IMR-90 (cell line): ENCODE data around the gene HUNK. TPM values are rescaled to one million over a fixed set of nuclear protein-coding genes. Genes with fewer than 3 reads are reported as not detected.

Experiments
- ATAC-seq: fragments of 200-7000 bp; cut with Tn5 transposase; 2 replicates; pipeline ENCODE4 v1.9.1; 2020; ENCODE audit warnings: low read depth, mild to moderate bottlenecking, moderate library complexity
- BruUV-seq: library from RNA; stranded (reverse); fragments of 400-500 nt; replicated peaks from 2 replicates; lab custom pipeline; 2021; lab: Mats Ljungman, UMichigan
- CTCF ChIA-PET: fragments of 300-600 bp; formaldehyde crosslinking; extraction: SDS; loops from one replicate; lab custom pipeline; 2021; ENCODE audit warnings: antibody characterized with exemption; lab: Yijun Ruan, JAX
- POLR2A ChIA-PET: fragments of 300-600 bp; sonication (Branson Sonifier 250); formaldehyde crosslinking; loops from one replicate; lab custom pipeline; 2022; ENCODE audit warnings: antibody characterized with exemption; ENCODE audit not compliant: unreplicated experiment; lab: Charles Lee
- DNase-seq: peaks from one replicate; pipeline ENCODE4 v3.0.0; 2013
- H2AFZ ChIP-seq: replicated peaks from 2 replicates; pipeline ENCODE3; 2013; ENCODE audit warnings: low read length, mild to moderate bottlenecking; ENCODE audit not compliant: poor library complexity
- H2AK5ac ChIP-seq: 2 replicates; pipeline ENCODE4 v1.6.1; 2013; ENCODE audit warnings: low read depth, low read length, inconsistent platforms
- H2AK9ac ChIP-seq: replicated peaks from 2 replicates; pipeline ENCODE3; 2013; ENCODE audit warnings: mild to moderate bottlenecking, low read depth, low read length, moderate library complexity; ENCODE audit not compliant: poor library complexity
- H2BK120ac ChIP-seq: 2 replicates; pipeline ENCODE4 v1.6.1; 2013; ENCODE audit warnings: low read depth, low read length, inconsistent platforms
- H2BK15ac ChIP-seq: 3 replicates; pipeline ENCODE4 v1.6.1; 2013; ENCODE audit warnings: low read depth, low read length, inconsistent platforms
- H2BK20ac ChIP-seq: 2 replicates; pipeline ENCODE4 v1.6.1; 2013; ENCODE audit warnings: low read depth, mild to moderate bottlenecking, inconsistent platforms, low read length, moderate library complexity
- H2BK5ac ChIP-seq: 2 replicates; pipeline ENCODE4 v1.6.1; 2013; ENCODE audit warnings: mild to moderate bottlenecking, low read depth, low read length, inconsistent platforms; ENCODE audit not compliant: poor library complexity, severe bottlenecking
- H3K14ac ChIP-seq: replicated peaks from 2 replicates; pipeline ENCODE4 v1.6.1; 2013; ENCODE audit warnings: low read depth, low read length, inconsistent platforms
- H3K18ac ChIP-seq: 2 replicates; pipeline ENCODE4 v1.6.1; 2013; ENCODE audit warnings: low read depth, low read length, control low read depth
- H3K23ac ChIP-seq: 2 replicates; pipeline ENCODE4 v1.6.1; 2013; ENCODE audit warnings: low read depth, low read length, inconsistent platforms
- H3K27ac ChIP-seq: 2 replicates; pipeline ENCODE4 v1.5.1; 2013; ENCODE audit warnings: mild to moderate bottlenecking, control low read depth, low read length; ENCODE audit not compliant: insufficient read depth
- H3K27me3 ChIP-seq: 2 replicates; pipeline ENCODE4 v1.6.1; 2013; ENCODE audit warnings: low read length; ENCODE audit not compliant: control insufficient read depth, insufficient read depth
- H3K36me3 ChIP-seq: 2 replicates; pipeline ENCODE4 v1.6.1; 2013; ENCODE audit warnings: low read length, mixed read lengths; ENCODE audit not compliant: control insufficient read depth, insufficient read depth
- H3K4ac ChIP-seq: 2 replicates; pipeline ENCODE4 v1.6.1; 2013; ENCODE audit warnings: low read depth, low read length, inconsistent platforms
- H3K4me1 ChIP-seq: 2 replicates; pipeline ENCODE4 v1.6.1; 2013; ENCODE audit warnings: low read length, mixed read lengths; ENCODE audit not compliant: control insufficient read depth, insufficient read depth
- H3K4me2 ChIP-seq: 2 replicates; pipeline ENCODE4 v1.6.1; 2013; ENCODE audit warnings: low read depth, mild to moderate bottlenecking, control low read depth, low read length, moderate library complexity
- H3K4me3 ChIP-seq: 2 replicates; pipeline ENCODE4 v1.5.1; 2013; ENCODE audit warnings: low read depth, mild to moderate bottlenecking, control low read depth, low read length, moderate library complexity; ENCODE audit not compliant: insufficient read depth
- H3K56ac ChIP-seq: 2 replicates; pipeline ENCODE4 v1.6.1; 2013; ENCODE audit warnings: low read length, inconsistent platforms; ENCODE audit not compliant: insufficient read depth; ENCODE audit errors: extremely low read depth
- H3K79me1 ChIP-seq, 2 experiments: 2 replicates each; pipeline ENCODE4 v1.6.1; 2013; ENCODE audit warnings: low read length in 2 of 2, inconsistent platforms in 1 of 2, low read depth in 1 of 2
- H3K9ac ChIP-seq: 2 replicates; pipeline ENCODE4 v1.6.1; 2013; ENCODE audit warnings: low read depth, low read length, control low read depth
- H3K9me1 ChIP-seq: 2 replicates; pipeline ENCODE4 v1.6.1; 2013; ENCODE audit warnings: low read length, inconsistent platforms; ENCODE audit not compliant: insufficient read depth
- H3K9me3 ChIP-seq: 2 replicates; pipeline ENCODE4 v1.6.1; 2013; ENCODE audit warnings: low read length; ENCODE audit not compliant: control insufficient read depth, insufficient read depth
- H4K20me1 ChIP-seq: 2 replicates; pipeline ENCODE4 v1.6.1; 2013; ENCODE audit warnings: low read length, inconsistent platforms; ENCODE audit not compliant: insufficient read depth
- H4K5ac ChIP-seq: 2 replicates; pipeline ENCODE4 v1.6.1; 2013; ENCODE audit warnings: mild to moderate bottlenecking, low read depth, low read length, control low read depth
- H4K8ac ChIP-seq, 2 experiments: 2 replicates each; pipeline ENCODE4 v1.6.1; 2013; ENCODE audit warnings: low read depth in 2 of 2, low read length in 2 of 2, control low read depth in 1 of 2, inconsistent platforms in 1 of 2
- H4K91ac ChIP-seq: 2 replicates; pipeline ENCODE4 v1.6.1; 2013; ENCODE audit warnings: low read depth, low read length, inconsistent platforms; ENCODE audit not compliant: insufficient read depth
- CTCF ChIP-seq: conservative IDR thresholded peaks from 2 replicates; pipeline ENCODE4 v1.5.1; 2012; ENCODE audit warnings: mild to moderate bottlenecking, low read depth, low read length, improper control_type of control experiment
- ELK1 ChIP-seq: fragments of 150-350 bp; IDR thresholded peaks from 2 replicates; pipeline ENCODE4 v1.6.1; 2016; ENCODE audit warnings: low read depth, mild to moderate bottlenecking, low read length, moderate library complexity, borderline replicate concordance
- FOS ChIP-seq: fragments of 150-350 bp; IDR thresholded peaks from 2 replicates; pipeline ENCODE4 v1.6.1; 2016; ENCODE audit warnings: low read depth, low read length
- MAZ ChIP-seq: IDR thresholded peaks from 2 replicates; pipeline ENCODE4 v1.6.1; 2012; ENCODE audit warnings: low read depth, mild to moderate bottlenecking, low read length, improper control_type of control experiment, moderate library complexity, borderline replicate concordance
- POLR2A ChIP-seq: IDR thresholded peaks from 2 replicates; pipeline ENCODE4 v1.6.1; 2012; ENCODE audit warnings: mild to moderate bottlenecking, low read depth, low read length
- RAD21 ChIP-seq: IDR thresholded peaks from 2 replicates; pipeline ENCODE4 v1.6.1; 2012; ENCODE audit warnings: low read length, improper control_type of control experiment
- USF2 ChIP-seq: fragments of 150-350 bp; IDR thresholded peaks from 2 replicates; pipeline ENCODE4 v1.6.1; 2017; ENCODE audit warnings: mild to moderate bottlenecking, antibody characterized with exemption, low read length, low read depth
- WGBS, 2 experiments: methylation state at CpG; one replicate each; pipeline versions ENCODE4 v1.1.5 to v1.1.7; 2013; ENCODE audit warnings: missing lambda C conversion rate in 2 of 2; ENCODE audit not compliant: insufficient read length in 1 of 2; ENCODE audit errors: extremely low coverage in 2 of 2; 5-methylcytosine and 5-hydroxymethylcytosine counted together
- dilution Hi-C: fragments of 300-500 bp; cut with HindIII; formaldehyde crosslinking; loops from one replicate; pipeline ENCODE4 v1.14.3; 2018; ENCODE audit warnings: low sequenced_read_pairs; ENCODE audit not compliant: unreplicated experiment
- in situ Hi-C: fragments of 300-500 bp; cut with MboI; formaldehyde crosslinking; loops from 3 replicates; pipeline ENCODE4 v1.14.3; 2019; ENCODE audit warnings: low sequenced_read_pairs, inconsistent platforms, mixed read lengths
- intact Hi-C: fragments of 100-400 bp; cut with micrococcal nuclease; formaldehyde crosslinking; loops from 2 replicates; pipeline ENCODE4 v1.10.0; 2022
- polyA plus RNA-seq, 3 experiments: library from polyadenylated mRNA; depleted of rRNA; stranded (reverse); fragments of >200 nt; gene quantifications; 2 replicates each; pipeline ENCODE4 v1.2.3, GENCODE V29; 2012; ENCODE audit warnings: low replicate concordance in 1 of 3
- total RNA-seq: library from RNA; depleted of rRNA; stranded (reverse); fragments of >200 nt; gene quantifications from 2 replicates; pipeline ENCODE4 v1.2.3, GENCODE V29; 2012

Gene HUNK
- total and polyA plus RNA-seq, 2 of the 4 experiments (the other 2 are of a cell fraction) = 1.0 to 2.0 TPM

- H3K4me2 ChIP-seq = no peak overlapping the region
- no peak overlapping the region; the same call in 1 of the 2 replicates for H4K5ac ChIP-seq
- H3K23ac ChIP-seq = no peak overlapping the region
- no peak overlapping the region for H3K27ac ChIP-seq
- H3K4me1 ChIP-seq = peaks cover 16% of the 10 kb centered on the region
- H3K79me1 ChIP-seq = peaks cover 0 to 4% of the 10 kb centered on the region in 2 experiments; a peak in 1 of 4 replicates
- no peak overlapping the region for H2AFZ ChIP-seq
- H2AK5ac ChIP-seq = peak overlapping the region; percentile 20; the same call in 1 of the 2 replicates
- intact Hi-C loops = loop anchor here (5.0 kb wide), 2 partner anchors 56 to 309 kb away; no protein-coding TSS in a partner anchor
- DNase-seq = no peak
- no peaks in the 10 kb centered on the region for H3K9me3 ChIP-seq
- no peak for TF ChIP-seq USF2
- no peak for TF ChIP-seq RAD21
- TF ChIP-seq CTCF = no peak
- no peak for TF ChIP-seq MAZ
- TF ChIP-seq ELK1 = no peak
- TF ChIP-seq POLR2A = no peak
- no peak for TF ChIP-seq FOS
- dilution Hi-C loops = no loop called here
- H2BK20ac ChIP-seq = no peak overlapping the region
- no peak overlapping the region for H3K14ac ChIP-seq
- no peak overlapping the region for H3K18ac ChIP-seq
- no peak overlapping the region for H2AK9ac ChIP-seq
- peaks cover 10% of the 10 kb centered on the region for H3K36me3 ChIP-seq
- in situ Hi-C loops = no loop called here
- no peak overlapping the region for H2BK5ac ChIP-seq
- BruUV-seq = no TSS peak
- no peak overlapping the region for H2BK15ac ChIP-seq
- H2BK120ac ChIP-seq = no peak overlapping the region
- H4K91ac ChIP-seq = no peak overlapping the region
- no peak overlapping the region for H3K9ac ChIP-seq
- H3K9me1 ChIP-seq = peaks cover 20% of the 10 kb centered on the region
- H4K20me1 ChIP-seq = peaks cover 5% of the 10 kb centered on the region; the same call in 1 of the 2 replicates
- H4K8ac ChIP-seq = no peak overlapping the region
- no peak overlapping the region for H3K56ac ChIP-seq
- H3K4me3 ChIP-seq = no peak overlapping the region
- POLR2A ChIA-PET = no interaction called here
- no peak for ATAC-seq
- CTCF ChIA-PET = no interaction called here
- 84% methylated on average over 6 of the region's 7 CpGs; no CpG with 5 or more reads in 1 of the 2 experiments for WGBS, 2 experiments
- H3K27me3 ChIP-seq = no peaks in the 10 kb centered on the region
- no peak overlapping the region for H3K4ac ChIP-seq
Observed at GRCh38 chr21:31948676-31949075, 75.9 kb downstream of the HUNK start.
